NCI-H187 (cell line): ENCODE results near the gene CTSG.
"Not testable (repeated sequence)": the region's sequence is repeated elsewhere in the genome, so short reads cannot be mapped to it uniquely, and the experiment has no call there.

ENCODE experiments used
- DNase-seq, 2 experiments: peaks; one replicate each; lab custom pipeline; 2025; lab: John Stamatoyannopoulos, UW

CTSG gene, protein sequence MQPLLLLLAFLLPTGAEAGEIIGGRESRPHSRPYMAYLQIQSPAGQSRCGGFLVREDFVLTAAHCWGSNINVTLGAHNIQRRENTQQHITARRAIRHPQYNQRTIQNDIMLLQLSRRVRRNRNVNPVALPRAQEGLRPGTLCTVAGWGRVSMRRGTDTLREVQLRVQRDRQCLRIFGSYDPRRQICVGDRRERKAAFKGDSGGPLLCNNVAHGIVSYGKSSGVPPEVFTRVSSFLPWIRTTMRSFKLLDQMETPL

DNA sequence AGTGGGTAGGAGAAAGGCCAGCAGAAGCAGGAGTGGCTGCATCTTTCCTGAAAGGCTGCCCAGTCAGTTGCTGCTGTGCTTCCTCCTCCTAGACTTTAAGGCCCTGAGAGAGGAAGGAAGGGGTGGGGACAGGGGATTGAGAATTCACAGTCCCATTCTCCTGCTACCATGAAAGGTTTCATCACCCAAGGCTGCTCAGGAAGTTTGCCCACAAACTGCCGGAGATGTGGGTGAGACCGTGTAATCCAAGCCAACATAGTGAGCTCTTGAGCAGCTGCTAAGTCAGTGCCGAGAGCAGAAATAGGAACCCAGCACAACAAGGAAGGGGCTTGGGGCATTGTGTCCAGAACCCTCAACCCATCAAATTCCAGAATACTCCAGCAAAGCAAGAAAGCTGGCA lies at the start of gene CTSG:
Gene CTSG (minus strand): TSS at position 69 of the 400 bp plus-strand sequence. CDS start 27 bp downstream, at position 42.
- no peak for DNase-seq

DNA sequence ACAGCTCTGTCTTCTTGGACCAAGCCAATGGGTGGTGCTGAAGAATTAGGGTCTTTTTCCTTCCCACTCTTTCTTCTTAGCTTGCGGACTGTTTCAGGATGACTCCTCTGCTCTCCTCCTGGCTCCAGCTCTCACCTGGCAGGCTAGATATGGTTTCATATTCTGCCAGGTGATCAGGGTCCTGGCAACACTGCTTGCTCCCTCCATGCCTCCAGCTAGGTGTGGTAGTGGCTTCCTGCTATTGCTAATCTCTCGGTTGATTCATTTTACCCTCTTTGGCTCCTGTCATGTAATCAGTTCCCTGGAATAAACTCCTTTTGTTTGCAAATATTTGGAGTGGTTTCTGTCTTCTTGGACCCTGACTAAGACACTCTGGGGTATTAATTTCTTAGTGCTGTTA lies 37.7 kb upstream of the CTSG start:
- DNase-seq: no peak

DNA sequence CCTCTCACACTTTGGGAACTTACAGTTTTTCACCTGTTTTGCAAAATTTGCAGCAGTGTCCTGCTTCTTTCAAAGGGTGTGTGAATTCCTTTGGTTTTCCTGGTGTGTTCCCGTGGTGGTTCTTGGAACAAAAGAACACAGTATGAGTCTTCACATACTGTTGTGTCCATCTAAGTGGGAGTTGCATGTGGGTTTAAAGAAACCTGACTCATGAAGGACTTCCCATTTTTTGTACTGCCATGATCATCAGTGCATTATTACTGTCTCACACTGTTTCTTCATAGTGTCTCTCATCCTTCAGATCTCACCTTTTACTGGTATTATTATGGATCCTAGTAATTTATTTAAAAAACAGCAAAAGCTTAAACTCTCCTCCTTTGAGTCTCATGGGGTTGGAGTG lies 37.2 kb upstream of the CTSG start:
- DNase-seq: no peak

DNA sequence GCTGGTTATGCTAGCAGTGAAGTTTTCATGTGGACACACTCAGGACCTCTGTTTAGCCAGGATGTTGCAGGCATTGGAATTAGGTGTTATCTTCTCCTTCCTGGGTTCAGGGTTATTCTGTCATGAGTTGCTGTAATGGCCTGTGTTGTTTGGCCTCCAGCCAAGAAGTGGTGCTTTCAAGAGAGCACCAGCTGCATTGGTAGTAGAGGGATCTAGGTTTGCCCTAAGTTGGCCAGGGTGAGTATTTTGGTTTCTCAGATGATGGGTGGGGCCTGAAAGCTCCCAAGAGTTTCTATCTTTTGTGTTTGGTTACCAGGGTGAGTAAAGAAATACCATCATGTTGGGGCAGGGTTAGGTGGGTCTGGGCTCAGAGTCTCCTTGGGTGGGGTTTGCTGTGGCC lies 36.1 kb upstream of the CTSG start:
- no peak for DNase-seq

DNA sequence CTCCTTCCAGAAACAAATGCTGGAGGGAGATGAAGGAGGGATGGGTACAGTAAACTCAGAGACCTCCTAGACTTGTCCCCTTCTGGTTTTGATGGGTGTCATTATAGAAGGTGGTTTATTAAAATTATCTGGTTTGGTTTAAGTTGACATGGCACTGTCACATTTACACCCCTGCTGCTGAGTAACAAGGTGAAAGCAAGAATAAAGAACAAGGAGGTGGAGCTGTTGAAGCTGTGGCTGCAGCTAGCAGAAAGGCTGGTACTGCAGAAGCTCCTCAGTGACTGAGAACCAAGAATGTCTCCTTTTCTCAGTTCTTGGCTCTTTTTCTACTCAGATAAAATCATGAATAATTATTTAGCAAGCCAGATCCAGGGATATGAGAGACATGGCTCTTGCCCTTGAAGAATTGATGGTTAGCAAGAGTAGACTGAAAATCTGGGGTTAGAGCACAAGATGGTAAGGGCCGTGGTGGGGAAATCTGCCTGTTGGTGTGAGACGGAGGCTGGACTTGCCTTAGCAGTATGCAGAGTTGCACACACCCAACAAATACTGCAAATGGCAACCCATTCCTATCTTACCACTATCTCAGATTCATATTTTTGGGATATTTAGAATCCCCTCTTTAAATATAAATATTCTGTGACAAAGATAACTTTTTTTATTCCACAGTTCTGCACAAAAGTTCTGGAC lies 33.8 kb upstream of the CTSG start, which contains the start of gene GZMH:
Gene GZMH (minus strand): TSS at position 31 of the 690 bp plus-strand sequence. CDS start 72 bp downstream, outside the sequence.
- no peak for DNase-seq

DNA sequence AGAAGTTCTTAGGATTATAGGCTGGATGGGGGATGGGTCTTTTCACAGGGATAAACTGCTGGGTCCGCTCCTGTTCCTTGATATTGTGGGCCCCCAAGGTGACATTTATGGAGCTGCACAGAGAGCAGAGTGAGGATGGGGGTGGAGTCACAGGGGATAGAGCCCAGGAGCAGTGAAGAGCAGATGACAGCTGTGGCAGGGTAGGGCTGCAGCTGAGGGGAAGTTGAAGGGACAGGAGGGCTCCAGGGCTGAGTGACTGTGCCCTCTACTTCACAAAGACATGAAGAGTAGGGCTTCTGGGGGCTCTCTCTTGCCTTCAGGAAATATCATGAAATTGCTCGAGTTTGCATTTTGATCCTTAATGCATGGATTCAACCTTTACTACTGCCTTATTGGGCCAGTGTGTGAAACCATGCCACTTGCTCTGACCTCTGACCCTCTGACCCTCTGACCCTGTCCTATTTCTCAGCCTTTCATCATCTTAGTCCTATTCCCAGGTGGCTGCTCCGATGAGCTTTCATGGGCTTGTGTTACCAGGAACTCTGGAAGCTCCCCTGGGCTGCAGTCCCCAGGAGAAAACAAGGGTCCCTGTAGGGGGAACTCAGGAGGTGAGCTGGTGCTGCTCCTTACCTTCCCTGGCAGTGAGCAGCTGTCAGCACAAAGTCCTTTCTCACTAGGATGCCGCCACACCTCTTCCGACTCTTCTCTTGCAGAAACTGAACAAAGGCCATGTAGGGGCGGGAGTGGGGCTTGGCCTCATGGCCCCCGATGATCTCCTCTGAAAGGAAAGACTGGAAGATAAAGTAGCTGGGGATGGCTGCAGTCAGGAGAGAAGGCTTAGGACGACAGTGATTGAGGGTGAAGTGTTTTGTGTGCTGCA lies 31.8 kb upstream of the CTSG start:
- DNase-seq: no peak

DNA sequence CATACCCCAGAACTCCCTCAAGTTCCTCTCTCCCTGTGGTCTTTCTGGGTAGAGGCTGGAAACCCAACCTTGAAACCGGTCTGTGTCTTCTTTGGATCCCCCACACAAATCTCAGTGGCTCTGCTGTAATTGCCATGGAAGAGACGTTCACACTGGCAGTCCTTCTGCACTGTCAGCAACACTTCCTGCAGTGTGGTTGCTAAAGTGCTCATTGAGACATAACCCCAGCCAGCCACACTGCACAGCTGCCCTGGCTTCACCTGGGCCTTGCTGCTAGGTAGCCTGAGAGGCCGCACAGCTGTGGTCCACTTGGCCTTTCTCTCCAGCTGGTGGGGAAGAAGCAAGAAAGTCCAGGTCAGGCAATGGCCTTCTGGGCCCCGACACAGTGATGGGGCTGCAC lies 31.0 kb upstream of the CTSG start:
- no peak for DNase-seq

DNA sequence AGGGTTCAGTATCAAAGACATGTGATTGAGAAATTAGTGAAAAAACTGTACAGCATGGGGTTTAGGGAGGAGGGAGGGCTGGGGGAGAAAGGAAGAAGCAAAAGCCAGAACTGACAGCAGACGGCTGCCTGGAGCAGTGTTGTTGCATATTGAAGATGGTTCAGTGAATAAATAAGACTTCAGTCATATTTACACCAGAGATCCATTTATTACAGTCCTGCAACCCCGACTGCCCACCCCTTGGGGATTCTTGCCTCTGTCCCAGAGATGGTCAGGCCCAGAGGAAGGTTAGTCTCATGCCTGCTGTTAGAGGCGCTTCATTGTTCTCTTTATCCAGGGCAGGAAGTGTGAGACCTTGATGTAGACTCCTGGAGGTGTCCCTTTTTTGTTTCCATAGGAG lies 30.2 kb upstream of the CTSG start:
- DNase-seq: no peak

DNA sequence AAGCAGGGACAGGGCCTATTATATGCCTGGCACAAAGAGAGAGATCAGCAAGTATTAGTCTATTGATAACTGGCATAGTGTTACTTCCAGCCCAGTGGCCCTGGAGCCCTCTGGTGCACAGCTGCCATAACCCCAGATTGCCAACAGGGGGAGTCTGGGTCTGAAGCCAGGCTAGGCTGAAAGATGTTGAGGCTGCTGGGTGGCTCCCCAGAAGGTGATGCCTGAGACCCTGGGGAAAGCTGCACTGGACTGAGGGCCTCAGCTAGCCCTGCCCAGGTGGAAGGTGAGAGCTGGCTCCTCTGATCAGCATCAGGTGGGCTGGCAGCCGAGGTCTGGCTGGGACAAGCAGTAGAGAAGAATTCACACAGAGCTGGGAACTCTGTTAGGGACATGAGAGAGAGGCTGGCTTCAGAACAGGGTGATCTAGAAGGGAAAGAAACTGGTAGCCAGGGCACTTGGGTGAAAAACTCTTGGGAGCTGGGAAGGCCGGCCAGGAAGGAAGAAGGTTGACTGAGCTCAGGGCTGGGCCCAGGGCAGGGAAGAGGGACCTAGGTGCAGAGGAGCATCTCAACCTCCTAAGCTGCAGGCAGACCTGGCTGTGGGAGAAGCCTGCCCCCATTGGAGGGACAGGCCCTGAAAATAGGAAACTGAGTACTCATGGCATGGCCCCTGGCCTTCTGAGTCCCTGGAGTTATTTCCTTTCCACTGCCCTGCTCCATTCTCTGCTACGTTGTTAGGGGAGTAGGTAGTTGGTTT lies 29.6 kb upstream of the CTSG start:
- no peak for DNase-seq

DNA sequence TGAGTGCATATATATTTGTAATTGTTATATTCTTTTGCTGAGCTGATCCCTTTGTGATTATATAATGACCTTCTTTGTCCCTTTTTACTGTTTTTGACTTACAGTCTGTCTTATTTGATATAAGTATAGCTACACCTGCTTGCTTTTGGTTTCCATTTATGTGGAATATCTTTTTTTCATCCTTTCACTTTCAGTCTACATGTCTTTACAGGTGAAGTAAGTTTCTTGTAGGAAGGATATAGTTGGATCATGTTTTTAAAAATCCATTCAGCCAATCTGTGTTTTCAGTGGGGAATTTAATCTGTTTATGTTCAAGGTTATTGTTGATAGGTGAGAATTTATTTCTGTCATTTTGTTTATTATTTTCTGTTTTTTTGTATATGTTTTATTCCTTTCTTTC lies 21.4 kb upstream of the CTSG start:
- no peak for DNase-seq

DNA sequence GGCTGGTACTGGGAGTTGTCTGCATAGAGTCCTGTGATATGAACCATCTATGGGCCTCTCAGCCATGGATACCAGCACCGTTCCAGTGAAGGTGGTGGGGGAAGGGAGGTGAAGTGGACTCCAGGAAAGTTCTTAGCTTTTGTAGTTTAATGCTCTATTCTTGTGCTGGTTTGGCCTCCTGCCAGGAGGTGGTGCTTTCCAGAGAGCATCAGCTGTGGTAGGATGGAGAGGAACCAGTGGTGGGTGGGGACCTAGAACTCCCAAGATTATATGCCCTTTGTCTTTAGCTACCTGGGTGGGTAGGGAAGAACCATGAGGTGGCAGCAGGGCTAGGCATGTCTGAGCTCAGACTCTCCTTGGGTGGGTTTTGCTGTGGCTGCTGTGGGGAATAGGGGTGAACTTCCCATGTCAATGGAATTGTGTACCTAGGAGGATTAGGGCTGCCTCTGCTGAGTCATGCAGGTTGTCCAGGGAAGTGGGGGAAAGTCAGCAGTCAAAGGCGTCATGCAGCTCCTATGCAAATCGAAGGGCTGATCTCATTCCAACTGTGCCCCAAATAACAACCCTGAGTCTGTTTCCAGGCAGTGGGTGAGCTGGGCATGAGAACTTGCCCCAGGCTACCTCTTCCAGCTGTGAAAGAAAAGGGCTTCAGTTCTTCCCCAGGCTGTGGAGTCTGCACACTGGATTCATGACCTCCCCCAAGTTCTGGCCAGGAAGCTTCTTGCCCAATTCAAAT lies 19.2 kb upstream of the CTSG start:
- no peak for DNase-seq

DNA sequence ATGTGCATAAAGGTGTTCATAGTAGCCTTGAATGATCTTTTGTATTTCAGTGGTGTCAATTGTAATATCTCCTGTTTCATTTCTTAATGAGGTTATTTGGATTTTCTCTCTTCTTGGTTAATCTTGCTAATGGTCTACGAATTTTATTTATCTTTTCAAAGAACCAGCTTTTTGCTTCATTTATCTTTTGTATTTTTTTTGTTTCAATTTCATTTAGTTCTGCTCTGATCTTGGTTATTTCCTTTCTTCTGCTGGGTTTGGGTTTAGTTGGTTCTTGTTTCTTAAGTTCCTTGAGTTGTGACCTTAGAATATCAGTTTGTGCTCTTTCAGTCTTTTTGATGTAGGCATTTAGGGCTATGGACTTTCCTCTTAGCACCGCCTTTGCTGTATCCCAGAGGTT lies 15.0 kb upstream of the CTSG start:
- DNase-seq: not testable (repeated sequence)

DNA sequence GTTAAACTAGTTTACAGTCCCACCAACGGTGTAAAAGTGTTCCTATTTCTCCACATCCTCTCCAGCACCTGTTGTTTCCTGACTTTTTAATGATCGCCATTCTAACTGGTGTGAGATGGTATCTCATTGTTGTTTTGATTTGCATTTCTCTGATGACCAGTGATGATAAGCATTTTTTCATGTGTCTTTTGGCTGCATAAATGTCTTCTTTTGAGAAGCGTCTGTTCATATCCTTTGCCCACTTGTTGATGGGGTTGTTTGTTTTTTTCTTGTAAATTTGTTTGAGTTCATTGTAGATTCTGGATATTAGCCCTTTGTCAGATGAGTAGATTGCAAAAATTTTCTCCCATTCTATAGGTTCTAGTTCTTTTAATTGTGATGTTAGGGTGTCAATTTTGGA lies 8.4 kb upstream of the CTSG start:
- not testable (repeated sequence) for DNase-seq

DNA sequence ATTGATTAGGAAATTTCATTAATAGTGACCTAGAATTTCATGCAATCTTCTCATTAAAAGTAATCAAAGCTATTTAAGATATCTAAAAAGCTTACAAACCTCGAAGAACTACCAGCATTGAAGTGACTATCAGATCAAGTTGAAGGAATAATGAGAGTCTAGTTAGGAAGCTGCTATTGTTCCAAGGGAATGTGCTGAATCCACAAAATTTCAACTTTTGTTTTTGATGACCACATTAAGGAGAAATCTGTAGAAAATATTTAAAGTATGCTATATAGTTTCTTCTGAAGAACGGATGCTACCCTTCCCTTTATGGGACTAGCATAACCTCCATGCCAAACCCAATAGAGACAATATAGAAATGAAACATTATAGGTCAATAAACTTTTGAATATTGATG lies 2.5 kb upstream of the CTSG start:
- DNase-seq: no peak

DNA sequence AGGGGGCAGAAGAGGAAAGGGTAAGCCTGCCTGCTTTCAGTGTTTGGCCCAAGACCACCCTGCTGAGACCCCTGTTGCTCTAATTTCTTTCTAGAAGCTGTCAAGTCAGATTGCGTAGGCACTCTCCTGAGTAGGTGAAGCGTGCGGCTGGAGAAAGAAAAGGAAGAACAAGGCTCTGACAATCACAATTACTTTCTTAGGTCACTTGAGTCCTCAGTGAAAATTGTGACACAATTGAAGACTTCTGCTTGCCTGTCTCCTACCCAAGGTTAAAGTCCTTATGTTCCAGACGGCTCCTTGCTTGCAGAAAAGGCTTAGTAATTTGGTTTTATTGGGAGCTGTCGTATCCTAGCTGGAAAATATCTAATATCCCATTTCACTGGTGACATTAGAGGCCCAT lies 721 bp upstream of the CTSG start:
- no peak for DNase-seq

DNA sequence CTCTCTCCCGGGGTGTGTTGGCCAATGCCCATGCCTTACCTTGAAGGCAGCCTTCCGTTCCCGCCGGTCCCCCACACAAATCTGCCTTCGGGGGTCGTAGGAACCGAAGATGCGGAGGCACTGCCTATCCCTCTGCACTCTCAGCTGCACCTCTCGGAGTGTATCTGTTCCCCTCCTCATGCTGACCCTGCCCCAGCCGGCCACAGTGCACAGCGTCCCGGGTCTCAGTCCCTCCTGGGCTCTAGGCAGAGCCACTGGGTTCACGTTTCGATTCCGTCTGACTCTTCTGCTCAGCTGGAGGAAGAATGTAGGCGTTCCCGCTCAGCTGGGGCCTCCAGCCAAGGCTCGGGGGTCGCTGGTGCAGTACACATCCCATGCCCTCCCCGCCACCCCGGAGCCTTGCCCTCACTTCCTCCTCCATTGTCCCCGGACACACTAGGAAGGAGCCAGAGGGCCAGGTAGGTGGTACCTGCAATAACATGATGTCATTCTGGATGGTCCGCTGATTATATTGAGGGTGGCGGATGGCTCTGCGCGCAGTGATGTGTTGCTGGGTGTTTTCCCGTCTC lies 1.8 kb downstream of the CTSG start:
- no peak for DNase-seq

DNA sequence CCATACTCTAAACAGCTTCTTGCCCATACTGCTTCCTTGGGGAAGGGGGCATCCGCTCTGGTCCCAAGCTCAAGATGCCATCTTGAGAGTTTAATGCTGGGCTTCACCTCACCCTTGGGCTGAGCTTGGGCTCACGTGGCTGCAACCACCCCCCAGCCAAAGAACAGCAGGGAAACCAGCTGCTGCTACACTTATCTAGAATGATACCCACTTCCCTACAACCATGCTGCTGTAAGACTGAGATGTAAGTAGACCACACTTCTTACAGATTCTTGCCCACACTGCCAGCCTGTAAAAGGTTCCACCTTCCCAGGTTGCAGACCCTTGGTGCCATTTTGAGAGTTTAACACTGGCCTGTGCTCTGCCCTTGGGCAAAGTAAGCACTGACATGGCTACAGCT lies 9.7 kb downstream of the CTSG start:
- DNase-seq: no peak

DNA sequence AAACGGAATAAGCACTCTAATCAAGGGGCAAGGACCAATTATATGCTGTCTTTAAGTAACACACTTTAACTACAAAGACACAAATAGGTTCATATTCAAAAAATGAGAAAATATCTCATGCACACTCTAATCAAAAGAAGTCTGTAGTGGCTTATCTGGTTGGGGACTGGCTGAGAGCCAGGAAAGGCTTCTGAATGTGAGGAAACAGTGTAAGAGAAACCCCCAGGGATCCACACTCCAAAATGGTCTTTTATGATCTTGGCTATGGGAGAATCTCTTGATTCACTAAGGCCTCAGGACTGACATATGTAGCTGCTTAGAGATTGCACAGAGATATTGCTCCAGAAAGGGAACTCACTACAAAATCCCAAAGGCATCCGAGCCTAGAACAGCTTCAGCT lies 10.3 kb downstream of the CTSG start:
- DNase-seq: no peak

DNA sequence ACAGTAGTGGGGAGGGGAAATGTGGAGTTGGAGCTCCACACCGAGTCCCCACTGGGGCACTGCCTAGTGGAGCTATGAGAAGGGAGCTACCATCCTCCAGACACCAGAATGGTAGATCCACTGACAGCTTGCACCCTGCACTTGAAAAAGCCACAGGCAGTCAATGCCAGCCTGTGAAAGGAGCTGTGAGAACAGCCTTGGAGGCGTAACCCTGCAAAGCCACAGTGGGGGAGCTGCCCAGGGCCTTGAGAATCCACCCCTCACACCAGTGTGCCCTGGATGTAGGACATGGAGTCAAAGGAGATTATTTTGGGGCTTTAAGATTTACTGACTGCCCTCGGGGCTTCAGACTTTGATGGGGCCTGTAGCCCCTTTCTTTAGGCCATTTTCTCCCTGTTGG lies 12.5 kb downstream of the CTSG start:
- no peak for DNase-seq

DNA sequence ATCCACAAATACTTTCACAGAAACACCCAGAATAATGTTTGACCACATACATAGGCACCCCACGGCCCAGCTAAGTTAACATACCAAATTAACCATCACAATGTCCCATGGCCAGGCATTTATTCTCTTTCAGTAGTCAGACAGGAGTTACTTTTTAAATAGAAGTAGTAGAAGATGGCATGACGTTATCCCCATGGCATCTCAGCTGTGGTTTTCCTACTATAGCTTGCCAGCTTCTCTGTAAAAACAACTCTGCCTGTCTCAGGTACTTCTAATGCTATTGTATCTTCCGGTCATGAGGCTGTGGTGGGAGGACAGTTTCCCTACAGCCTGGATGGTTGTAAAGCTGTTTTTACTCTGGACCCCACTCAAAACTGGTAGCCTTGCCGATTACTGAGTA lies 19.3 kb downstream of the CTSG start:
- DNase-seq: no peak

DNA sequence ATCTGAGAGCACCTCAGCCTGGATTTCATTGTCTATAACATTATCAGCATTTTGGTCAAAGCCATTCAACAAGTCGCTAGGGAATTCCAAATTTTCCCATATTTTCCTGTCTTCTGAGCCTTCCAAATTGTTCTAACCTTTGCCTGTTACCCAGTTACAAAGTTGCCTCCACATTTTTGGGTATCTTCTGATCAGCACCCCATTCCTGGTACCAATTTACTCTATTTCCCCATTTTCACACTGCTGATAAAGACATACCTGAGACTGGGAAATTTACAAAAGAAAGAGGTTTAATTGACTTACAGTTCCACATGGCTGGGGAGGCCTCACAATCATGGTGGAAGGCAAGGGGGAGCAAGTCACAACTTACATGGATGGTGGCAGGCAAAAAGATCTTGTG lies 27.0 kb downstream of the CTSG start:
- DNase-seq: not testable (repeated sequence)
